ENCODE data around the gene KCNIP4.

The KCNIP4 gene

GRCh38 chr4:21769404-21770147 lies 179.0 kb downstream of the KCNIP4 start:
- TF ChIP-seq, protein P1, sequence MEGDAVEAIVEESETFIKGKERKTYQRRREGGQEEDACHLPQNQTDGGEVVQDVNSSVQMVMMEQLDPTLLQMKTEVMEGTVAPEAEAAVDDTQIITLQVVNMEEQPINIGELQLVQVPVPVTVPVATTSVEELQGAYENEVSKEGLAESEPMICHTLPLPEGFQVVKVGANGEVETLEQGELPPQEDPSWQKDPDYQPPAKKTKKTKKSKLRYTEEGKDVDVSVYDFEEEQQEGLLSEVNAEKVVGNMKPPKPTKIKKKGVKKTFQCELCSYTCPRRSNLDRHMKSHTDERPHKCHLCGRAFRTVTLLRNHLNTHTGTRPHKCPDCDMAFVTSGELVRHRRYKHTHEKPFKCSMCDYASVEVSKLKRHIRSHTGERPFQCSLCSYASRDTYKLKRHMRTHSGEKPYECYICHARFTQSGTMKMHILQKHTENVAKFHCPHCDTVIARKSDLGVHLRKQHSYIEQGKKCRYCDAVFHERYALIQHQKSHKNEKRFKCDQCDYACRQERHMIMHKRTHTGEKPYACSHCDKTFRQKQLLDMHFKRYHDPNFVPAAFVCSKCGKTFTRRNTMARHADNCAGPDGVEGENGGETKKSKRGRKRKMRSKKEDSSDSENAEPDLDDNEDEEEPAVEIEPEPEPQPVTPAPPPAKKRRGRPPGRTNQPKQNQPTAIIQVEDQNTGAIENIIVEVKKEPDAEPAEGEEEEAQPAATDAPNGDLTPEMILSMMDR (IDR thresholded peaks at IDR 0.05; ENCODE audit: low read depth, low read length): no peak
- H3K4me3 ChIP-seq (ENCODE audit: low read depth, low read length): no peak overlapping the region

DNA sequence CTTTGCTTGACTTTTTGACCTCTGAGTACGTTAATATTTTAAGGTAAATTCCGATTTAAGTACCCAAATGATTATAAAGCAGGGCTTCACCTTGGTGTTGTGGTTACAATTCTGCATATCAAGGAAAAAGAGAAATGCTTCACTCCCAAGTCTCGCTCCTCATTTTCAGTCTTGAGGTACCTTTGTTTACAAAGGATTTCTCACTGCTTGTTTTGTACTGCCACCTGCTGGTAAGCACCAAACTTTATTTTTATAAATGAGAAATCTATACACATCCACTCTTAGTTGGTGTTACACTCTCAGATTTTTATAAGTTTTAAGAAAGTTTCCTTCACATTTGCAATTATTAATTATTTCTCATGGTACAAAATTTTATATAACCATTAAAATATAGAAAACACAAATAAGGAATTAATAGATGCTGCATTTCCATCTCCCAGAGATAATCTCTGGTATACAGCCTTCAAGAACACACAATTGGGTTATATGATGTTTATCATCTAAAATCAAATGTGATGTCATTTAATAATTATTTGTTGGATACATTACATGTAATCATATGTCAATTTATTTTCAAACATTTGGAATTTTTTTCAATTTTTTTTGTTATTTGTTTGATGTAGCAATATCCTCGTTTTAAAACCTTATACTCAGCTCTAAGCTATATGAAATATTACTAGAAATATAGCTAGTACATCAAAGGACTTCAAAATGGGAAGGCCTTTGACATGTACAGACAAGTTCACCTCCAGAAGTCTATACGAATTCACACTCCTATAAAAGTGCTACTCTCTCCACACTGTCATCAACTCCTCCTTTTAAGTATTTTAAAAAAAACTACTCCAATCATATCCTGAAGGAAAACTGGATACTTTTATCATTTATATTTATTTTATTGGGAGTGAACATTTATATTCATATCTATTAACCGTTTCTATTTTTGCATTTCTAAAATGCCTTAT lies 179.9 kb downstream of the KCNIP4 start:
- TF ChIP-seq, protein P1 (IDR thresholded peaks at IDR 0.05; ENCODE audit: low read depth, low read length): peak; percentile 35; the same call in 1 of the 2 replicates
- H3K4me3 ChIP-seq (ENCODE audit: low read depth, low read length): no peak overlapping the region

DNA sequence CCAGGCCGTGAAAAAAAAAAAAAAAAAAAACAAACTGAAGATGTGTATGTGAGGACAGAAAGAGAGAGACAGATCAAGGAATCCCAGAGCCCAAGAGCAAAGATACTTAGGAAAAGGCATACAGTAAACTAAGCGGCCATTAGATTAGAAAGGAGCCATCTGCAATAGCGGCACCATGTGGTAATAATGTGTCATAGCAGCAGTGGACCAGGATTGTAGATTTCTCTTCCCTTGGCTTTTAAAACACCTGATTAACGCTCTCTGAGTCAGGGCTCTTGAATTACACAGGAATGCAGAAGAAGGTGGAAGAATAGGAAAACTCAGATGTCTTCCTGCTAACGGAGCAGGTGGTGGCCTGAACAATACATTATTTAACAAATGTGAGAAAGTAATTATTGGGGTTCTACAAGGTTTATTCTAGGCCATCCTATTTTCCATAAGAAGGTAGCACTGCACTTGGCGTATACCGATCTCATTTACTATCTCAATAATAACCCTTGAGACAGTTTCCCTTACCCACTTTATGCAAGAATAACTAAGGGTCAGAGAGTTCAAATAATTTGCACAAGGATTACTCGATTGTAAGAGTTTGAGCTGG lies 182.7 kb downstream of the KCNIP4 start:
- TF ChIP-seq, protein P1 (IDR thresholded peaks at IDR 0.05; ENCODE audit: low read depth, low read length): peak; percentile 60
- H3K4me3 ChIP-seq (ENCODE audit: low read depth, low read length): no peak overlapping the region

GRCh38 chr4:21763855-21764254 lies 184.7 kb downstream of the KCNIP4 start:
- TF ChIP-seq, protein P1 (IDR thresholded peaks at IDR 0.05; ENCODE audit: low read depth, low read length): no peak
- H3K4me3 ChIP-seq (ENCODE audit: low read depth, low read length): no peak overlapping the region

DNA sequence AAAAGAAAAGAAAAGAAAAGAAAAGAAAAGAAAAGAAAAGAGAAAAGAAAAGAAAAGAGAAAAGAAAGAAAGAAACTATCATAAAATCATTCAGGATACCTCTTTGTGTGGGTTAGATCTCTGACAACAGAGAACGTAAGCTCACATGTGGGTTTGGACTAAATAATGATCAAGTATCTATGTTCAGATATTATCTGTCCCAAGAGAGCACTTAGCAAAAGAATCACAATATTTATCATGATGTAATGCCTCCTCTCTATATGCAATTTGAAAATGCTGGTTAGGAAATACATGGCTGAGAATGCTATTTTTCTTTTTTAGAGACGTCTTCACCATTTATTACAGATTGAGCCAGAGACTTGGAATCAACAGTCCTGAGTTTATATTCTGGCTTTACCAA lies 191.3 kb downstream of the KCNIP4 start:
- no peak overlapping the region for H3K4me3 ChIP-seq (ENCODE audit: low read depth, low read length)
- TF ChIP-seq, protein P1 (IDR thresholded peaks at IDR 0.05; ENCODE audit: low read depth, low read length): no peak

GRCh38 chr4:21753084-21753760 lies 195.3 kb downstream of the KCNIP4 start:
- TF ChIP-seq, protein P1 (IDR thresholded peaks at IDR 0.05; ENCODE audit: low read depth, low read length): no peak
- no peak overlapping the region for H3K4me3 ChIP-seq (ENCODE audit: low read depth, low read length)

Data from WI38 (cell line).